NCI-H1417 treated with DMSO at 0.1 percent for 48 hours (cell line): ENCODE measurements around the gene SSH2.

ENCODE experiments used
- DNase-seq: peaks from one replicate; lab custom pipeline; 2025; lab: John Stamatoyannopoulos, UW

Gene SSH2

GRCh38 chr17:29621751-29622194 is 308.3 kb downstream of the SSH2 start:
- no peak for DNase-seq

DNA sequence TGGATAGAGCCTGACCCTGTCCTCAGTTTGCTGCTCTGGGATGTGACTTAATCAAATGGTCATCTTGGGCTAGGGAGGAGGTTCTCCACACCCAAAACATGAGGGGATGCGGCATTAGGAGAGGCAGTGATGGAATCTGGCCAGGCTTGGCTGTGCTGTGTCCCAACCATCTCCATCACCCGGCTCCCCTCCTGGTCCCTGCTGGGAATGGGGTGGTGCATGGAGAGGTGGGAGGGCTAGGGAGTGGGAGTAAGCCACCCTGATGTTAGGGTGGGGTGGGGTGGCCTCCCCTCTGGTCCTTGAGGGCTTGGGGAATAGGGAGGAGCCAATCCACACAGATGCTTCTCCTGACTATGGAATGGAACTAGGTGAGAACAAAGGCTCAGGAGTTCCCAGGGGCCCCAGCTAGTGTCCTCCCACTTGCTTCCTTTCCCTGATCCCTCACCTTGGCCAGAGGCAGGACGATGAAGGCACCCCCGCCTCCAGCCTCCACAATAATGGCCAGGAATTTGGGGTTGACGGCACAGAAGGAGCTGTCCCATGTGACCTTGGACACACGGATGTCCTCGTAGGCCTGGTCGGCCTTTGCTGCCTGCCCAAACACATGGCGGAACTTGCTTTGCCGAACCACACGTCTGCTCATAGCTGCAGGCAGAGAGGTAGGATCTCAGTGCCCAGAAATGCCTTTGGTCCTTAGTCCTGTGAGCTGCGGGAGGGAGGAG is 309.1 kb downstream of the SSH2 start:
- no peak for DNase-seq

GRCh38 chr17:29620271-29620670 is 309.8 kb downstream of the SSH2 start:
- no peak for DNase-seq

DNA sequence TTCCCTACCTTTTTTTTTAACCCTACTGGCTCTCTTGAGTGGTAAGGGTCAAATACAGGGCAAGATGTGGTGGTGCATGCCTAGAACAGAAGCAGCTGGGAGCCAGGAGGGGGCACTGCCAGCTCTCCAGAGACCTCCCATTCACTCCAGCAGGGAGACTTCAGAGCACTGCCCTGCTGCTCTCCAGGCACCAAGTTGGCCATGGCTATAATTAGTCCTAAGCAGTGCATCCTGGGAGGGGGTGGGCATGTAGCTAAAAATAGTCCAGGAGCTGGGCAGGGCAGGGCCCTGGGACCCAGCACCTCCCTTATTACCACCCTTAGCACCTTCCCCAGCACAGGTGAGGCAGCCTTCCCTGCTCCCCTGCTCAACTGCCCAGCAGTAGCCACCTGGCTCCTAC is 310.8 kb downstream of the SSH2 start:
- no peak for DNase-seq

DNA sequence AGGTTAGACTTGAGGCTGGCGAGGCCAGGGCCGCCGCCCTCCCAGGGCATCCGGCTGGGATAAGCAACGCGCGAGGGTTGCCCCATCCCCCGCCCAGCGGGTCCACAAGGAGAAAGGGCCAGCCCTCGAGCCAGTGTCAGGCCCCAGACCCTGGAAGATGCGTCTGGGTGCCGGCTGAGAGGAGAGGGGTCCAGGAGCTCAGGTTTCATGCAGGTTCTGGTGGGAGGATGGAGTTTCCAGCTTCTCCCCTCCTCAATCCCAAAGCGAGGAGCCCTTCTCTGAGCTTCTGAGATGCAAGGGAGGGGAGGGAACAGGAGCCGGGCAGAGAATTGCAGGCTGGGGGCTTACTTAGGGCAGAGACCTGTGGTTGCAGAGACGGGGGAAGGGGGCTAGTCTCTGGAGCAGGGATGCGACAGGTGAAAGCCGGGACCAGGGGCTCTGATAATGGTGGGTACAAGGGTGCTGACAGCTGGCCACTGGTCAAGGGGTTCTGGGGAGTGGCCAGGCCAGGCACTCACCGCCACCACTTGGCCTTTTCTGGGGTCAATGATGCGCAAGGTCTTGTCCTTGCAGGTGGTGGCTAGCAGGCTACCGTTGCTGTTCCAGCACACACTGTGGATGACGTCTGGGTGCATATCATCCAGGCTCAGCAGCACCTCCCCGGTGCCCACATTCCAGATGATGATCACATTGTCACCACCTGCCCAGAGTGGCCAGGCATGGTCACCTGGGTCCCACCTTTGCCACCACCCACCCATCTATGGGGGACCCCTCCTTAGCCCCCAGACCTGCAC is 311.6 kb downstream of the SSH2 start:
- no peak for DNase-seq

DNA sequence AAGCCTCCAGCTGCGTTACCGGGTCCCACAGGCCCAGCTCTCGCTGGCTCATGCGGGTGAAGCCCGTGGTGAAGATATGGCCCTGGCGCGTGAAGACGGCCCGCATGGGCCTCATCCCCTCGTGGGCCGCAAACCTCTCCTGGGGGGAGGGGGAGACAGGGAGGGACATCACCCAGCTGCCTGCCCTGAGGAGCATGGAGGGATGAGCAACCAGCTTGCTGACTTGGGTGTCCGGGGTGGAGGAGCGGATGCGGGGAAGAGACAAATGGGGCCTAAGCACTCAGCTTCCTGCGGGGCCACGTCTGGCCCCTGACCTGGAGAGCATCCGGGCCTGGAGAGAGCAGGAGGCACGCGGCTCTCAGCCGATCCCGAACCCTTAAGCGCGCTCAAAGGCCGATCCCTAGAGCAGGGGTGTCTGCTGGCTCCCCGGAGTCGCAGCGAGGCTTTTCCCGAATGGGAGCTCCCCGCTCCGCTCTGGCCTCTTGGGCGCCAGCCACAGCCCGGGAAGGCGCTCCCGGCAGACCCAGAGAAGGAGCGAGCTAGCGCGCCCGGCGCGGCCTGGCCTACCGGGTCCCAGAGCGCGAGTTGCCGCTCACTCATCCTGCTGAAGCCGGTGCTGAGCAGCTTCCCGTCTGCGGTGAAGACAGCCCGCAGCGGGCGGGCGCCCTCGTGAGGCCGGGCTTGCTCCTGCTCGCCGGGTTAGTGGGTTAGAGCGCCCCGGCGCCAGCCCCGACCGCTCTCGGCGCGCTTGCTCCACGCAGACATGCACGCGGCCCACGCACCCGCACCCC is 312.4 kb downstream of the SSH2 start:
- DNase-seq: no peak

DNA sequence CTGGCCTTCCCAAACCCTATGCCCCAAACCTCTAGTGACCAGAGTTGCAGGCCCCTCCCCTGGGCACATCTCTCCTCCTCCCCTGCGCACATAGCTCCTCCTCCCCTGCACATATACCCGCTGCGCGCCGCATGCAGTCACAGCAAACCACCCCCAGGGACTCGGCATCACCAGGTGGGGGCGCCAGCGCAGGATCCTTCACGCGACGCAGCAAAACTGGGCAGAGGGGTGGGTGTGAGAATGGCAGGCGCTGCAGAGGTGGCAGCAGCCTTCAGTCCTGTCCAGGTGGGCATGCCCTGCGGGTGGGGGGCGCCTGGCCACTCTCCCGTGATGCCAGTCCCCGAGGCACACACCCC is 312.9 kb downstream of the SSH2 start:
- peak; percentile 27 for DNase-seq

DNA sequence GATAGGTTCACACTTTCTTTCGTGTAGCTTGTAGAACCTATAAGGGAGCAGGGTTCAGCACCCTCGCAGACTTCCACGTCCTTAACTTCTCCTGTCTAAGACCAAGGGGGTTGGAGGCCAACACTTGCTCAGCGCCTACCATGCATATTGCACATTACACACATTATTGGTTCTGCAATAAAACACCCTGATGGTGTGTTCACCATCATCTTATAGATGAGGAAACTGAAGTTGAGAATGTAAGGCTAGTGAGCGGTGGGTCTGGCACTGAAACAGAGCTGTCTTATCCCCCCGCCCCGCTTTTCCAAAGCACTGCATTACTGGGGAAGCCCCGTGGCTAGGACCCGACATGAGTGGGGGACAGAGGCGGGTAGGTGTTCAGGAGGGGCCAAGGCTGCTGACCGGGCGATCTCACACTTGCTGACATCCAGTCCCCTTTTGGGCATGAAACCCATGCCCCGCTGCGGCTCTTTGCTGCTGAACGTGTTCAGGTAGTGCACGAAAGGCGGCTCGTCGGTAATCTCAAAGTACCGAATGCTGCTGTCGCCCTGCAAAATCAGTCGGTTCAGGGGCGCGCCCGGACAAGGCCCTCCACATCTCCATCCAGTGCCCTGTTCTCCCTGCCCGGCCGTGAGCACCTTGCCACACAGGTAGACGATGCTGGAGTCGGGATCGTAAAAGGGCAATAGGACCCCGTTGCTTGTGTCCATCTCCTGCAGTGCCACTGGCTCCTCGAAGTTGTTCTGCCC is 313.6 kb downstream of the SSH2 start:
- DNase-seq: no peak

GRCh38 chr17:29615492-29616299 is 314.3 kb downstream of the SSH2 start:
- DNase-seq: no peak

- no peak for DNase-seq
Measured at GRCh38 chr17:29615048-29615385, 315.0 kb downstream of the SSH2 start.

DNA sequence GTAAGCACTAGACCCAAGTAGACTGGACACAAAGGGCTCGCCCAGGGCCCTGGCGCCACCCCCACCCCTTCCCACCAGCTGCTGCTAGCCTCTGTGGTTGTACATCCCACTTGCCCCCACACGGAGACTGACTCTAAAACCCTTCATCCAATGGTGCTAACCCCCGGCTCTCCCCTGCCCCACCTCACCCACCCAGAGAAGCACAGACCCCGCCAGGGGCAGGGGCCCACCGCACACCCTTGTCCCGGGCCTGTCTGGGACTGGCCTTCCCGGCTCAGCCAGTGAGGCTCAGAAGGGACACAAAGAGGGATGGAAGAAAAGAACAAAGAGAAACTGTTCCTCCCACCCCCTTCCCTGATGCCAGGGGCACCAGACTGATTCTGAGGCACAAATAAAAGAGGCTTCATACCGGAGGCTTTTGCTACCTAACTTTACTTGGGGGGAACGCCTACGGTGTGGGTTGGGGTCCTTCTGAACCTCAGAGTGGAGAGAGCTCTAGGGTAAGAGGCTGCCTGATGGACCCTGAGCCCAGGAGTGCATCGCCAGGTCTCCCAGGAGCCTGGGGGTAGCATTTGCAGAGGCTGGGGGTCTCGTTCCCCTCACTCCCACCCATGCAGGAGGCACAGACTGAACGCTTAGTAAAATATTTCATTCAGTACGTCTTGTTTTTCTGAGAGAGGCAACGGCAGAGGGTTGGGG is 315.5 kb downstream of the SSH2 start:
- DNase-seq: no peak

DNA sequence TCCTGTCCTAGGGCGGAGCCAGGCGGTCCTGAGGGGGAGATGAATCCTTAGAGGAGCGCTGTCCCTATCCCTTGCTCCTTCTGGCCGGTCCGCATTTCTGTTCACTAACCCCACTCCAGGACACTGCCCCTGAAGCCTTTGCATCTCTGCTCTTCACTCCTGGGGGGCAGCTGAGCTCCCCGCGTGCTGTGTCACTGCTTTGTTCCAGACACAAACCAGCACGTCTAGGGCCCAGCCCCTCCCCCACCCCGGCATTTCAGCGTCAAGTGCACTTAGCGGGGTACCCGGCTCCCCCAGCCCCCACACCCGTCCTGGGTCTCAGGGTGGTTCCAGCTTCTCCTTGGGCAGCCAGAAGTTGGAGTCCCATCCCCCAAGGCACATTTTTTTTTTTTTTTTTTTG is 316.2 kb downstream of the SSH2 start:
- no peak for DNase-seq

DNA sequence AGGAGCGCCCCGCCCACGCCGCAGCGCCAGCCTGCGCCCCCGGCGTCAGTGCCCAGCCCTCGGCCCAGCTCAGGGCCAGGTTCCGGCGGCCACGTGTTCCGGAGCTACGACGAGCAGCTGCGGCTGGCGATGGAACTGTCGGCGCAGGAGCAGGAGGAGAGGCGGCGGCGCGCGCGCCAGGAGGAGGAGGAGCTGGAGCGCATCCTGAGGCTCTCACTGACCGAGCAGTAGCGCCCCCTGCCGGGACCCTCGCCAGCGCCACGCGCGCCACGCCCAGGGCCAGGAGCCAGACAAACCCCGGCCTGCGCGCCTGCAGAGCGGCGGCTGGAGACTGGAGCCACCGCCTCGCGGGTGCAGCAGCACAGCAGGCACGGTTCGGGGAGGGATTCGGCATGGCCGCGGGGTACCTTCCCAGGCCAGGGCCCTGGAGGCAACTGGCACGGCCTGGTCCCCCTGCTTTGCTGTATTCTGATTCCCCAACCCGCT is 316.6 kb downstream of the SSH2 start:
- DNase-seq: no peak

- no peak for DNase-seq
Measured at GRCh38 chr17:29612404-29613280, 317.4 kb downstream of the SSH2 start.

- no peak for DNase-seq
Measured at GRCh38 chr17:29612094-29612403, 318.0 kb downstream of the SSH2 start.

GRCh38 chr17:29611351-29612093 is 318.5 kb downstream of the SSH2 start:
- DNase-seq: no peak

DNA sequence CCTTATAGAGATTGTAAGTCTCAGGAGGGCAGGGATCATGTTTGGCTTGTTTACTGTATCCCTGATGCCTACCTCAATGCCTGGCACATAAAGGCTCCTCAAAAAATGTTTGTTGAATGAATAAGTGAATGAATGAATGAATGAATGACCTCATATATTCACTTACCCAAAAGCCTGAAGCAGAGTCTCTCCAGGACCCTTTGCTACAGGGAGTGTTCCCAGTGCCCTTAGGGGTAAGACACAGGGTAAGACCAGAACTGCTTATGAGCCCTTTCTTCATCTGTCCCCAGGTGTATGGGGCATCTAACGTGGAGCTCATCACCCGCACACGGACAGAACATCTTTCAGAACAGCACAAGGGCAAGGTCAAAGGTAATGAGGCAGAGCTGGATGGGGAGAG is 319.6 kb downstream of the SSH2 start:
- no peak for DNase-seq

GRCh38 chr17:29608986-29609385 is 321.0 kb downstream of the SSH2 start:
- DNase-seq: no peak
